ENCODE results near the gene ETV5. TPM values are rescaled to one million over a fixed set of nuclear protein-coding genes. Genes with fewer than 3 reads are reported as not detected.

Gene ETV5
- total and polyA plus RNA-seq, 2 of the 4 experiments (the other 2 are of a cell fraction), result 15.7 to 20.1 TPM

GRCh38 chr3:186082150-186082549, 26.7 kb downstream of the ETV5 start:
- Histone ChIP-seq H3K9me3 (ENCODE audit: control insufficient read depth, insufficient read depth, low read length) (no peaks in the 10 kb centered on the region), H4K91ac (ENCODE audit: insufficient read depth, low read depth, low read length) (no peak overlapping the region), H2AK9ac (replicated peaks; ENCODE audit: low read depth, low read length, poor library complexity) (no peak overlapping the region), H2BK120ac (ENCODE audit: low read depth, low read length) (no peak overlapping the region), H2BK20ac (ENCODE audit: low read depth, low read length) (no peak overlapping the region), H2AK5ac (ENCODE audit: low read depth, low read length) (no peak overlapping the region), H3K4me2 (ENCODE audit: low read depth, low read length) (no peak overlapping the region), H3K27ac (ENCODE audit: insufficient read depth, low read length) (no peak overlapping the region), H3K18ac (ENCODE audit: low read depth, low read length) (no peak overlapping the region), H3K56ac (ENCODE audit: extremely low read depth, insufficient read depth, low read length) (no peak overlapping the region), H3K9ac (ENCODE audit: low read depth, low read length) (no peak overlapping the region), H2BK5ac (ENCODE audit: low read depth, low read length, poor library complexity, severe bottlenecking) (no peak overlapping the region), H3K4me3 (ENCODE audit: insufficient read depth, low read depth, low read length) (no peak overlapping the region), H2BK15ac (ENCODE audit: low read depth, low read length) (no peak overlapping the region), H2AFZ (replicated peaks; ENCODE audit: low read length, poor library complexity) (no peak overlapping the region), H3K27me3 (ENCODE audit: control insufficient read depth, insufficient read depth, low read length) (no peaks in the 10 kb centered on the region), H3K79me1 (ENCODE audit: low read depth in 1 of 2, low read length in 2 of 2) (peaks cover 20 to 31% of the 10 kb centered on the region in 2 experiments), H3K9me1 (ENCODE audit: insufficient read depth, low read length) (no peaks in the 10 kb centered on the region; the same call in 1 of the 2 replicates), H4K8ac (ENCODE audit: low read depth in 2 of 2, low read length in 2 of 2) (no peak overlapping the region), H3K14ac (replicated peaks; ENCODE audit: low read depth, low read length) (no peak overlapping the region), H3K23ac (ENCODE audit: low read depth, low read length) (no peak overlapping the region), H3K4me1 (ENCODE audit: control insufficient read depth, insufficient read depth, low read length) (peaks cover 2% of the 10 kb centered on the region), H4K20me1 (ENCODE audit: insufficient read depth, low read length) (no peaks in the 10 kb centered on the region), H4K5ac (ENCODE audit: low read depth, low read length) (no peak overlapping the region), H3K36me3 (ENCODE audit: control insufficient read depth, insufficient read depth, low read length) (peaks cover 12% of the 10 kb centered on the region), H3K4ac (ENCODE audit: low read depth, low read length) (no peak overlapping the region)
- ATAC-seq (ENCODE audit: low read depth), result no peak
- ChIA-PET CTCF (no interaction called here), POLR2A (ENCODE audit: unreplicated experiment) (no interaction called here)
- intact Hi-C loops (cut with micrococcal nuclease), result no loop called here
- dilution Hi-C loops (cut with HindIII; ENCODE audit: low sequenced_read_pairs, unreplicated experiment), result no loop called here
- DNase-seq, result no peak
- no CpG with 5 or more reads among the region's 8 CpGs for WGBS, 2 experiments (ENCODE audit: extremely low coverage in 2 of 2, insufficient read length in 1 of 2)
- in situ Hi-C loops (cut with MboI; ENCODE audit: low sequenced_read_pairs), result no loop called here
- TF ChIP-seq ELK1 (IDR thresholded peaks at IDR 0.05; ENCODE audit: borderline replicate concordance, low read depth, low read length) (no peak), MAZ (IDR thresholded peaks at IDR 0.05; ENCODE audit: borderline replicate concordance, low read depth, low read length) (no peak)
- BruUV-seq (replicated peaks), result no TSS peak

All from IMR-90 (cell line).